NCI-H187 treated with DMSO at 0.1 percent for 48 hours (cell line): ENCODE data around the gene NTMT1.
"Not testable (repeated sequence)": the region's sequence is repeated elsewhere in the genome, so short reads cannot be mapped to it uniquely, and the experiment has no call there.

Experiments
- DNase-seq: peaks from one replicate; lab custom pipeline; 2025; lab: John Stamatoyannopoulos, UW

Gene NTMT1

GRCh38 chr9:129654554-129655040 lies 28.6 kb downstream of the NTMT1 start:
- DNase-seq = no peak

- no peak for DNase-seq
Measured at GRCh38 chr9:129655154-129655553, 29.2 kb downstream of the NTMT1 start.

- no peak for DNase-seq
Measured at GRCh38 chr9:129655696-129656095, 29.7 kb downstream of the NTMT1 start.

GRCh38 chr9:129656795-129657390 lies 30.9 kb downstream of the NTMT1 start:
- DNase-seq = no peak

GRCh38 chr9:129661029-129661428 lies 35.1 kb downstream of the NTMT1 start:
- DNase-seq = no peak

- DNase-seq = not testable (repeated sequence)
Measured at GRCh38 chr9:129662239-129662638, 36.3 kb downstream of the NTMT1 start.

GRCh38 chr9:129664746-129665388 lies 38.9 kb downstream of the NTMT1 start:
- no peak for DNase-seq

GRCh38 chr9:129665389-129665775 lies 39.4 kb downstream of the NTMT1 start, which contains the start of gene PRRX2:
Gene PRRX2, plus strand, starts transcription at chr9:129665647. Its CDS starts 221 bp downstream, at chr9:129665868.
- no peak for DNase-seq

- DNase-seq = no peak
Measured at GRCh38 chr9:129665814-129666520, 40.0 kb downstream of the NTMT1 start.

- no peak for DNase-seq
Measured at GRCh38 chr9:129666575-129666974, 40.6 kb downstream of the NTMT1 start.

GRCh38 chr9:129667378-129667777 lies 41.4 kb downstream of the NTMT1 start:
- DNase-seq = no peak

- no peak for DNase-seq
Measured at GRCh38 chr9:129667850-129668249, 41.9 kb downstream of the NTMT1 start.

GRCh38 chr9:129669141-129669718 lies 43.3 kb downstream of the NTMT1 start:
- DNase-seq = no peak

- no peak for DNase-seq
Measured at GRCh38 chr9:129669946-129670345, 44.0 kb downstream of the NTMT1 start.

GRCh38 chr9:129671065-129671464 lies 45.1 kb downstream of the NTMT1 start:
- DNase-seq = no peak

GRCh38 chr9:129671519-129671918 lies 45.6 kb downstream of the NTMT1 start:
- no peak for DNase-seq

GRCh38 chr9:129672702-129673101 lies 46.7 kb downstream of the NTMT1 start:
- DNase-seq = no peak

- no peak for DNase-seq
Measured at GRCh38 chr9:129673602-129674001, 47.6 kb downstream of the NTMT1 start.

- DNase-seq = no peak
Measured at GRCh38 chr9:129674229-129674628, 48.3 kb downstream of the NTMT1 start.

GRCh38 chr9:129675620-129676019 lies 49.7 kb downstream of the NTMT1 start:
- no peak for DNase-seq

- DNase-seq = no peak
Measured at GRCh38 chr9:129676287-129676686, 50.3 kb downstream of the NTMT1 start.

- no peak for DNase-seq
Measured at GRCh38 chr9:129676975-129677374, 51.0 kb downstream of the NTMT1 start.

- no peak for DNase-seq
Measured at GRCh38 chr9:129677456-129677855, 51.5 kb downstream of the NTMT1 start.
